Trophoblast cell (in vitro differentiated cells and primary cell): Measurements from ENCODE around the gene KCNJ12.

ENCODE experiments used
- DNase-seq, 2 donors: peaks; one replicate each; pipeline ENCODE4 v3.0.0-alpha.2; 2016
- H2AFZ ChIP-seq: 2 replicates; pipeline ENCODE4 v1.6.1; 2013; ENCODE audit warnings: low read length, moderate library complexity, mild to moderate bottlenecking; ENCODE audit not compliant: insufficient read depth, poor library complexity
- H2AK5ac ChIP-seq: 2 replicates; pipeline ENCODE4 v1.6.1; 2013; ENCODE audit warnings: mild to moderate bottlenecking, low read length
- H2BK120ac ChIP-seq: 2 replicates; pipeline ENCODE4 v1.6.1; 2013; ENCODE audit warnings: low read length, mild to moderate bottlenecking, moderate library complexity; ENCODE audit not compliant: insufficient read depth, poor library complexity
- H2BK12ac ChIP-seq: 2 replicates; pipeline ENCODE4 v1.6.1; 2013; ENCODE audit warnings: mild to moderate bottlenecking, low read length, moderate library complexity
- H2BK5ac ChIP-seq: 2 replicates; pipeline ENCODE4 v1.6.1; 2013; ENCODE audit warnings: low read length, low read depth, moderate library complexity, mild to moderate bottlenecking; ENCODE audit not compliant: poor library complexity
- H3K14ac ChIP-seq: 2 replicates; pipeline ENCODE4 v1.6.1; 2013; ENCODE audit warnings: mild to moderate bottlenecking, low read length
- H3K18ac ChIP-seq: 2 replicates; pipeline ENCODE4 v1.6.1; 2013; ENCODE audit warnings: mild to moderate bottlenecking, low read length
- H3K23ac ChIP-seq: 2 replicates; pipeline ENCODE4 v1.6.1; 2013; ENCODE audit warnings: low read length
- H3K27ac ChIP-seq: 2 replicates; pipeline ENCODE4 v1.5.1; 2013; ENCODE audit warnings: low read depth, mild to moderate bottlenecking, inconsistent platforms, low read length, moderate library complexity
- H3K27me3 ChIP-seq: 2 replicates; pipeline ENCODE4 v1.6.1; 2013; ENCODE audit warnings: inconsistent platforms, mild to moderate bottlenecking, low read length, moderate library complexity; ENCODE audit not compliant: insufficient read depth
- H3K36me3 ChIP-seq, 2 experiments: 1 replicate in 1 of 2; 2 replicates in 1 of 2; pipeline ENCODE4 v1.6.1; 2013; ENCODE audit warnings: low read length in 2 of 2, mild to moderate bottlenecking in 2 of 2, moderate library complexity in 1 of 2; ENCODE audit not compliant: insufficient read depth in 2 of 2, control insufficient read depth in 1 of 2
- H3K4ac ChIP-seq: 2 replicates; pipeline ENCODE4 v1.6.1; 2013; ENCODE audit warnings: low read depth, mild to moderate bottlenecking, low read length, moderate library complexity
- H3K4me1 ChIP-seq, 2 experiments: 1 replicate in 1 of 2; 2 replicates in 1 of 2; pipeline ENCODE4 v1.6.1; 2013; ENCODE audit warnings: low read length in 2 of 2, mild to moderate bottlenecking in 2 of 2, moderate library complexity in 1 of 2; ENCODE audit not compliant: insufficient read depth in 2 of 2, control insufficient read depth in 1 of 2
- H3K4me2 ChIP-seq: 2 replicates; pipeline ENCODE4 v1.6.1; 2013; ENCODE audit warnings: inconsistent platforms, mild to moderate bottlenecking, low read length, moderate library complexity
- H3K4me3 ChIP-seq: 2 replicates; pipeline ENCODE4 v1.5.1; 2013; ENCODE audit warnings: mild to moderate bottlenecking, low read depth, low read length, inconsistent platforms
- H3K79me1 ChIP-seq: one replicate; pipeline ENCODE4 v1.6.1; 2013; ENCODE audit warnings: low read length
- H3K79me2 ChIP-seq: 2 replicates; pipeline ENCODE4 v1.6.1; 2013; ENCODE audit warnings: low read length, mild to moderate bottlenecking; ENCODE audit not compliant: control insufficient read depth, insufficient read depth, poor library complexity
- H3K9ac ChIP-seq: 2 replicates; pipeline ENCODE4 v1.6.1; 2013; ENCODE audit warnings: mild to moderate bottlenecking, low read length
- H3K9me3 ChIP-seq: 2 replicates; pipeline ENCODE4 v1.6.1; 2013; ENCODE audit warnings: low read depth, mild to moderate bottlenecking, control low read depth, inconsistent platforms, low read length; ENCODE audit not compliant: insufficient read depth
- H4K12ac ChIP-seq: 2 replicates; pipeline ENCODE4 v1.6.1; 2013; ENCODE audit warnings: low read depth, mild to moderate bottlenecking, low read length, moderate library complexity
- H4K8ac ChIP-seq: 2 replicates; pipeline ENCODE4 v1.6.1; 2013; ENCODE audit warnings: low read depth, mild to moderate bottlenecking, low read length, moderate library complexity
- H4K91ac ChIP-seq: one replicate; pipeline ENCODE4 v1.6.1; 2013; ENCODE audit warnings: low read depth, mild to moderate bottlenecking, low read length, moderate library complexity
- WGBS: extraction: QIAGEN DNeasy Blood & Tissue Kit; methylation state at CpG from one replicate; pipeline ENCODE4 v1.1.7; 2013; ENCODE audit warnings: missing lambda C conversion rate; ENCODE audit not compliant: insufficient read length, insufficient coverage; ENCODE audit errors: extremely low coverage; 5-methylcytosine and 5-hydroxymethylcytosine counted together

Gene KCNJ12

DNA sequence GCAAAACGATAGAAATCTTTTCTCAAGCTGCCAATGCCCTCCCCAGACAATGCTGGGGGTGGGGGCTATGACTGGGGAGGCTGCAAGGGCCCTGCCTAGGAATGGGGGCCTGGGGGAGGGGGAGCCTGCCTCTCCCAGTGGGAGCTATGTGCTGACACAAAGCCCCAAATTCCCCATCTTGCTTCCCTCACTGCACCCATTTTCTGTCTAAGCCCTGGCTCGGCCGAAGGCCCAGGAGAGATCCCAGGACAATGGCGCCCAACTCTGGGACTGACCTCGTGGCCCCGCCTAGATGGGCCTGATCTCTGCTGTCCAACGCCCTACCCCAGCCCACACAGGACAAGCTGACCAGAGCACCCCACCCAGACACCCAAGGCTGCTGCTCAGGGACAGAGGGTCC, 11.1 kb upstream of the KCNJ12 start:
- no peak overlapping the region for H3K4me3 ChIP-seq
- H3K23ac ChIP-seq, result no peak overlapping the region
- H3K18ac ChIP-seq, result no peak overlapping the region
- no peak overlapping the region for H4K8ac ChIP-seq
- WGBS, result no CpG with 5 or more reads among the region's 7 CpGs
- no peak overlapping the region for H3K4me2 ChIP-seq
- H3K9me3 ChIP-seq, result peaks cover 1% of the 10 kb centered on the region
- H3K14ac ChIP-seq, result no peak overlapping the region
- H2BK120ac ChIP-seq, result no peak overlapping the region
- no peak overlapping the region for H4K12ac ChIP-seq
- no peak overlapping the region for H4K91ac ChIP-seq
- H3K27ac ChIP-seq, result no peak overlapping the region
- no peaks in the 10 kb centered on the region for H3K36me3 ChIP-seq
- no peaks in the 10 kb centered on the region for H3K4me1 ChIP-seq
- no peaks in the 10 kb centered on the region for H3K79me2 ChIP-seq
- H3K4ac ChIP-seq, result no peak overlapping the region
- DNase-seq, result no peak
- no peaks in the 10 kb centered on the region for H3K27me3 ChIP-seq
- no peak overlapping the region for H2AK5ac ChIP-seq
- H3K9ac ChIP-seq, result no peak overlapping the region
- H2BK5ac ChIP-seq, result no peak overlapping the region
- H3K79me1 ChIP-seq, result no peaks in the 10 kb centered on the region
- H2AFZ ChIP-seq, result no peak overlapping the region
- no peak overlapping the region for H2BK12ac ChIP-seq

DNA sequence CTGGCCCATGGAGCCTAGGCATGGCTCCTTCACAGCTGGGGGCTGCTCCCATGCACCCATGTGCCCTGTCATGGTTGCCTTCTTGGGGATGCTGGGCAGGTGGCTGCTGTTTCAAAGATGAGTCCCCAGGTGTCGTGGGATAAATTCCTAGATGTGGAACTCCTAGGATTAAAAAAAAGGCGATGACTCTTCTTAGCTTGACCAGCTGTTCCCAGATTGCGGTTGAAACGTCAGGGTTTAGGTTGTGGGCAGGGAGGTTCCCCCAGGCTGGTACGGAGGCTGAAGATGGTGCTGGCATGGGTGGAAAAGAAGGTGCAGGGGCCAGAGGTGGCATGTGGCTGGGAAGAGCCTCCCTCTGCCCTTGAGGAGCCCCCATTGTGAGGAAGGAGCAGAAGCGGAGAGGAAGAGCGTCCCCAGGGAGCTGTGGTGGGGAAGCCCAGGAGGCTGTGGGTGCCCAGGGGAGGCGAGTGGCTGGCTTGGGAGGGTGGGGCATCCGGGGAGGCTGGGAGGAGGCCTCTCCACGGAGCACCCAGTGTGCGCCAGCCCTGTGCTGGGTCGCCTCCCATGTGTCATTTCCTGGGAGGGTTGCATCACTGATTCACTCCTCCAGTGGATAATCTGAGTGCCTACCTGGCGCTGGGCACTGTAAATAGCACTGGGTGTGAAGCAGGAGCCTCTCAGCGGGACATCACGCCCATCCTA, 7.5 kb upstream of the KCNJ12 start:
- Histone ChIP-seq H2BK12ac (no peak overlapping the region), H3K9me3 (peaks cover 1% of the 10 kb centered on the region), H4K91ac (no peak overlapping the region), H3K27ac (no peak overlapping the region), H2BK120ac (no peak overlapping the region), H3K36me3 (no peaks in the 10 kb centered on the region), H3K23ac (no peak overlapping the region), H3K4me2 (no peak overlapping the region), H2AFZ (no peak overlapping the region), H3K79me2 (no peaks in the 10 kb centered on the region), H4K12ac (no peak overlapping the region), H3K27me3 (no peaks in the 10 kb centered on the region), H2AK5ac (no peak overlapping the region), H2BK5ac (no peak overlapping the region), H3K4me1 (no peaks in the 10 kb centered on the region), H3K79me1 (no peaks in the 10 kb centered on the region), H4K8ac (no peak overlapping the region), H3K9ac (no peak overlapping the region), H3K4me3 (no peak overlapping the region), H3K4ac (no peak overlapping the region), H3K14ac (no peak overlapping the region), H3K18ac (no peak overlapping the region)
- DNase-seq, result no peak
- WGBS, result no CpG with 5 or more reads among the region's 15 CpGs

DNA sequence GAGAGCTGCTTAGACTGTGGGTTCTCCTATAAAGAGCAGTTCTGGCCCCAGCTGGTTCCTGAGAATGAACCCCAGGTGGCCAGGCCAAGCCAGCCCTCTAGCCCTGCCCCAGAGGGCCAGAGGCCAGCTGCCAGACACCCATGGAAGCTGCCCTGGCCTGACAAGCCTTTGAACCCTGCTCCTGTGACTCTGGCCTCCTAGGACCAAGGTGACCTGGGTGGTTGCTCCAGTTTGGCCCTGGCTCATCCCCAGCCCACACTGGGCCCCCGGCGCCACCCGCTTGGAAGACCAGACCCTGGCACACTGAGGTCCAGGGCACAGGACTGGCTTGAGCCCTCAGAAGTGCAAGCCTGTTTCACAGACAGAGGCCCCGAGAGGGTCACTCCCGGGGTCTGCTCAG, 6.8 kb upstream of the KCNJ12 start:
- WGBS, result no CpG with 5 or more reads among the region's 5 CpGs
- no peak overlapping the region for H4K8ac ChIP-seq

DNA sequence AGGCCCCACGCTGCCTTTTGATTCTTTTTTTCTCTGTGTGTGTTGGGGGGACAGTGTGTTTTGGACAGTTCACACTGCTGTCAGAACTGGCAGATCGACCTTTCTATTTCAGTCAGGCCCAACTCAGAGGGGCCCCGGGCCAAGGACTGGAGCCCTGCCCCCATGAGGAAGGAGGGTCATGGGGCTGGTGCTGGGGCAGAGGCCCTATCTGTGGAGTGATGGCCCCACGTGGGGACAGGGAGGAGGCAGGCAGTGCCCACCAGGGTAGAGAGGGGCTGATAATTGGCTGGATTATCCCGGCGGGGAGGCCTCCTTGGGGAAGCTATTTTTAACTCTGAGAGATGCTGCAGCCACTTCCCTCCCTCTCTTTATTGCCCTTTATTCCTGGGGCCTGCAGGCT, 5.7 kb upstream of the KCNJ12 start:
- Histone ChIP-seq H3K79me1 (no peaks in the 10 kb centered on the region), H3K9ac (no peak overlapping the region), H3K27me3 (peaks cover 4% of the 10 kb centered on the region), H3K4me1 (no peaks in the 10 kb centered on the region), H3K4ac (no peak overlapping the region), H3K4me3 (no peak overlapping the region), H4K91ac (no peak overlapping the region), H4K12ac (no peak overlapping the region), H2BK12ac (no peak overlapping the region), H3K36me3 (no peaks in the 10 kb centered on the region), H2BK120ac (no peak overlapping the region), H3K79me2 (no peaks in the 10 kb centered on the region), H2BK5ac (no peak overlapping the region), H3K18ac (no peak overlapping the region), H2AFZ (no peak overlapping the region), H3K9me3 (peaks cover 1% of the 10 kb centered on the region), H3K4me2 (no peak overlapping the region), H2AK5ac (no peak overlapping the region), H3K23ac (no peak overlapping the region), H4K8ac (no peak overlapping the region), H3K27ac (no peak overlapping the region), H3K14ac (no peak overlapping the region)
- WGBS, result no CpG with 5 or more reads among the region's 6 CpGs
- DNase-seq, result no peak

More for the DNA sequence above, 6.8 kb upstream of the KCNJ12 start:
- Histone ChIP-seq H3K79me1 (no peaks in the 10 kb centered on the region), H3K9me3 (peaks cover 1% of the 10 kb centered on the region), H2BK5ac (no peak overlapping the region), H3K4ac (no peak overlapping the region), H3K27ac (no peak overlapping the region), H3K4me3 (no peak overlapping the region), H3K18ac (no peak overlapping the region), H3K4me1 (no peaks in the 10 kb centered on the region), H2AK5ac (no peak overlapping the region), H2BK120ac (no peak overlapping the region), H4K12ac (no peak overlapping the region), H3K9ac (no peak overlapping the region), H3K4me2 (no peak overlapping the region), H4K91ac (no peak overlapping the region), H2AFZ (no peak overlapping the region), H3K79me2 (no peaks in the 10 kb centered on the region), H3K14ac (no peak overlapping the region), H3K27me3 (no peaks in the 10 kb centered on the region), H3K23ac (no peak overlapping the region), H2BK12ac (no peak overlapping the region), H3K36me3 (no peaks in the 10 kb centered on the region)
- no peak for DNase-seq
